GM19193 (cell line): Measurements from ENCODE around the gene ADRB2.

Experiments
- POLR2A ChIP-seq: IDR thresholded peaks from 4 replicates; pipeline ENCODE4 v1.6.1; 2011; ENCODE audit not compliant: insufficient read depth, insufficient read length; ENCODE audit errors: extremely low read depth

ADRB2 gene

GRCh38 chr5:148799737-148800527 is 26.5 kb upstream of the ADRB2 start:
- no peak for TF ChIP-seq POLR2A

GRCh38 chr5:148801682-148802276 is 24.6 kb upstream of the ADRB2 start:
- TF ChIP-seq POLR2A = no peak

GRCh38 chr5:148804393-148804792 is 22.0 kb upstream of the ADRB2 start:
- no peak for TF ChIP-seq POLR2A

GRCh38 chr5:148805326-148806290 is 20.8 kb upstream of the ADRB2 start:
- TF ChIP-seq POLR2A = no peak

GRCh38 chr5:148806520-148806931 is 19.9 kb upstream of the ADRB2 start:
- TF ChIP-seq POLR2A = no peak

GRCh38 chr5:148807851-148808250 is 18.6 kb upstream of the ADRB2 start:
- no peak for TF ChIP-seq POLR2A

GRCh38 chr5:148808864-148809642 is 17.4 kb upstream of the ADRB2 start:
- TF ChIP-seq POLR2A = no peak

GRCh38 chr5:148809781-148810524 is 16.5 kb upstream of the ADRB2 start:
- no peak for TF ChIP-seq POLR2A

- no peak for TF ChIP-seq POLR2A
These were observed 15.6 kb upstream of the ADRB2 start for GRCh38 chr5:148810823-148811222.

GRCh38 chr5:148811756-148812155 is 14.7 kb upstream of the ADRB2 start:
- no peak for TF ChIP-seq POLR2A

GRCh38 chr5:148815086-148815485 is 11.3 kb upstream of the ADRB2 start:
- TF ChIP-seq POLR2A = no peak

- TF ChIP-seq POLR2A = no peak
These were observed 10.8 kb upstream of the ADRB2 start for GRCh38 chr5:148815578-148815977.

GRCh38 chr5:148816357-148816756 is 10.1 kb upstream of the ADRB2 start:
- no peak for TF ChIP-seq POLR2A

GRCh38 chr5:148816782-148817181 is 9.6 kb upstream of the ADRB2 start:
- TF ChIP-seq POLR2A = no peak
